Fibroblast of mammary gland (primary cell): ENCODE measurements around the gene MTRR.

Experiments used
- DNase-seq: peaks from one replicate; pipeline ENCODE4 v3.0.0-alpha.2; 2010; ENCODE audit warnings: low read depth
- H3K4me3 ChIP-seq: 2 replicates; pipeline ENCODE4 v1.5.1; 2011; ENCODE audit warnings: low read depth, mild to moderate bottlenecking, low read length, moderate library complexity; ENCODE audit not compliant: control insufficient read depth
- TF ChIP-seq, protein P1 (sequence below): conservative IDR thresholded peaks from 2 replicates; pipeline ENCODE4 v1.5.1; 2011; ENCODE audit warnings: low read depth, low read length, inconsistent platforms; ENCODE audit not compliant: control insufficient read depth, insufficient read depth

MTRR gene

DNA sequence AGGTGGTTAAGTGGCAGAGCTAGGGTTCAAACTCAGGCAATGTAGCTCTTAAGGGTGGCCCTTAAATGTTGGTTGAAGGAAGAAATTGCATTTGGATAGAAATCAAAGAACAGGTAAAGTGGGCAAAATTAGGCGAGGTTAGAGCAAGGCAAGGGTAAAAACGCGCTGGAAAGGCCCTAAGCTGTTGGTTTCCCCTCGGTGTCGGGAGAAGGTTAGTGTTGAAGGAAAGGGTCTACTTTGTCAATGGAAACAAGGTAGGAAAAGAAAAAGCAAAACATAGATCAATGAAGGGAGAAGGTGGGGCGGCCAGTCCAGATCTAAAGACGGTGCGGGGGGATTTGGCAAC lies 548 bp upstream of the MTRR start:
- no peak for DNase-seq
- peak overlapping the region; percentile 74 for H3K4me3 ChIP-seq
- TF ChIP-seq, protein P1, sequence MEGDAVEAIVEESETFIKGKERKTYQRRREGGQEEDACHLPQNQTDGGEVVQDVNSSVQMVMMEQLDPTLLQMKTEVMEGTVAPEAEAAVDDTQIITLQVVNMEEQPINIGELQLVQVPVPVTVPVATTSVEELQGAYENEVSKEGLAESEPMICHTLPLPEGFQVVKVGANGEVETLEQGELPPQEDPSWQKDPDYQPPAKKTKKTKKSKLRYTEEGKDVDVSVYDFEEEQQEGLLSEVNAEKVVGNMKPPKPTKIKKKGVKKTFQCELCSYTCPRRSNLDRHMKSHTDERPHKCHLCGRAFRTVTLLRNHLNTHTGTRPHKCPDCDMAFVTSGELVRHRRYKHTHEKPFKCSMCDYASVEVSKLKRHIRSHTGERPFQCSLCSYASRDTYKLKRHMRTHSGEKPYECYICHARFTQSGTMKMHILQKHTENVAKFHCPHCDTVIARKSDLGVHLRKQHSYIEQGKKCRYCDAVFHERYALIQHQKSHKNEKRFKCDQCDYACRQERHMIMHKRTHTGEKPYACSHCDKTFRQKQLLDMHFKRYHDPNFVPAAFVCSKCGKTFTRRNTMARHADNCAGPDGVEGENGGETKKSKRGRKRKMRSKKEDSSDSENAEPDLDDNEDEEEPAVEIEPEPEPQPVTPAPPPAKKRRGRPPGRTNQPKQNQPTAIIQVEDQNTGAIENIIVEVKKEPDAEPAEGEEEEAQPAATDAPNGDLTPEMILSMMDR = no peak

GRCh38 chr5:7869474-7870136 lies 657 bp downstream of the MTRR start:
- peak overlapping the region; percentile 74 for H3K4me3 ChIP-seq
- TF ChIP-seq, protein P1 = no peak
- DNase-seq = no peak

GRCh38 chr5:7871653-7872052 lies 2.7 kb downstream of the MTRR start:
- H3K4me3 ChIP-seq = no peak overlapping the region
- no peak for DNase-seq
- TF ChIP-seq, protein P1 = no peak

GRCh38 chr5:7872517-7873130 lies 3.7 kb downstream of the MTRR start:
- no peak overlapping the region for H3K4me3 ChIP-seq
- TF ChIP-seq, protein P1 = no peak
- DNase-seq = no peak

DNA sequence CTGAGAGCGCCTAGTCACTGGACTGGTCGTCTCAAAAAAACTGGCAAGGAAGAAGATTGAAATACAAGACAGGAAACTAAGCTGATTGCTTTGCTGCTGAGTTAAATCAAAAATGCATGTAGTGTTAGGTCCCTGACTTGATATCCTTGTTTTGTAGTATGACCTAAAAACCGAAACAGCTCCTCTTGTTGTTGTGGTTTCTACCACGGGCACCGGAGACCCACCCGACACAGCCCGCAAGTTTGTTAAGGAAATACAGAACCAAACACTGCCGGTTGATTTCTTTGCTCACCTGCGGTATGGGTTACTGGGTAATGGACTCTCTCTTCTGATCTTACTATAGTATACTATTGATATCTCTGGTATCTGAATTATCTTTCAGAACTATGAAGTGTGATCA lies 4.3 kb downstream of the MTRR start:
- TF ChIP-seq, protein P1 = no peak
- no peak overlapping the region for H3K4me3 ChIP-seq
- DNase-seq = no peak

- no peak overlapping the region for H3K4me3 ChIP-seq
- TF ChIP-seq, protein P1 = no peak
- DNase-seq = no peak
These were observed 5.7 kb downstream of the MTRR start for GRCh38 chr5:7874639-7875038.
